Measurements from ENCODE around the gene ELK1.

GRCh38 chrX:47597222-47597621 is 53.1 kb downstream of the ELK1 start:
- no peak for TF ChIP-seq KLF5 (IDR thresholded peaks at IDR 0.05; ENCODE audit: partially characterized antibody)
- TF ChIP-seq MTA3 (IDR thresholded peaks at IDR 0.05; ENCODE audit: borderline replicate concordance, low read length): no peak
- no peak for TF ChIP-seq CHD2 (IDR thresholded peaks at IDR 0.05; ENCODE audit: borderline replicate concordance, low read depth, low read length)
- no peak for TF ChIP-seq CTCF (IDR thresholded peaks at IDR 0.05 in 2 of 3, conservative IDR thresholded peaks at IDR 0.05 in 1 of 3; ENCODE audit: control insufficient read depth in 2 of 3, extremely low read depth in 1 of 3, insufficient read depth in 1 of 3, low read depth in 3 of 3, low read length in 3 of 3)
- no peak for TF ChIP-seq CBFB (IDR thresholded peaks at IDR 0.05; ENCODE audit: low read depth)
- no peak for TF ChIP-seq POU2F2 (IDR thresholded peaks at IDR 0.05; ENCODE audit: borderline replicate concordance, low read depth, low read length)
- TF ChIP-seq CREB1 (IDR thresholded peaks at IDR 0.05; ENCODE audit: low read depth): no peak
- TF ChIP-seq EZH2 (IDR thresholded peaks at IDR 0.05; ENCODE audit: borderline replicate concordance, control insufficient read depth, low read depth, low read length): no peak
- no peak for TF ChIP-seq ATF3 (IDR thresholded peaks at IDR 0.05; ENCODE audit: borderline replicate concordance, extremely low read depth, low read depth, low read length)
- no peak for TF ChIP-seq ZBTB4 (CRISPR knock-in tag; IDR thresholded peaks at IDR 0.05)
- TF ChIP-seq SP1 (IDR thresholded peaks at IDR 0.05; ENCODE audit: low read depth, low read length): no peak
- TF ChIP-seq NFIC (IDR thresholded peaks at IDR 0.05; ENCODE audit: low read depth, low read length): no peak
